Ovary (tissue), 3 donors: ENCODE measurements around the gene UBP1.

Experiments used
- CTCF ChIP-seq, 3 donors: fragments of 450-650 bp in 2 of 3; fragments of 200-600 bp in 1 of 3; IDR thresholded peaks; one replicate each; pipeline versions ENCODE4 v1.5.1 to v1.8.0; 2016 to 2022; ENCODE audit warnings: antibody characterized with exemption in 3 of 3, mild to moderate bottlenecking in 1 of 3
- EP300 ChIP-seq: sonication (generic); formaldehyde crosslinking; IDR thresholded peaks from one replicate; pipeline ENCODE4 v1.6.1; 2017; ENCODE audit warnings: antibody characterized with exemption
- donor health status: DM: no; HTN: no; CAD: no.

DNA sequence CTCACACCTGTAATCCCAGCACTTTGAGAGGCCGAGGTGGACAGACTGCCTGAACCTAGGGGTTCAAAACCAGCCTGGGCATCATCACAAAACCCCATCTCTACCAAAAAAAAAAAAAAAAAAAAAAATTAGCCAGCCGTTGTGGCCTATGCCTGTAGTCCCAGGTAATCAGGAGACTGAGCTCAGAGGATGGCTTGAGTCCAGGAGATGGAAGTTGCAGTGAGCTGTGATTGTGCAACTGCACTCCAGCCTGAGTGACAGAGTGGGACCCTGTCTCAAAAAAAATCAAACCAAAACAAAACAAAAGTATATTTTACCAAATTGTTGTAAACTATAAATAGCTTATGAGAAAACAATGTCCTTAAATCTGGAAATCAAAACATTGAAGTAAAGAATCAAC is 34.7 kb upstream of the UBP1 start:
- no peak for TF ChIP-seq EP300
- no peak for TF ChIP-seq CTCF (IDR thresholded peaks at IDR 0.05)
